ENCODE results near the gene ITPRIPL1.

The ITPRIPL1 gene

DNA sequence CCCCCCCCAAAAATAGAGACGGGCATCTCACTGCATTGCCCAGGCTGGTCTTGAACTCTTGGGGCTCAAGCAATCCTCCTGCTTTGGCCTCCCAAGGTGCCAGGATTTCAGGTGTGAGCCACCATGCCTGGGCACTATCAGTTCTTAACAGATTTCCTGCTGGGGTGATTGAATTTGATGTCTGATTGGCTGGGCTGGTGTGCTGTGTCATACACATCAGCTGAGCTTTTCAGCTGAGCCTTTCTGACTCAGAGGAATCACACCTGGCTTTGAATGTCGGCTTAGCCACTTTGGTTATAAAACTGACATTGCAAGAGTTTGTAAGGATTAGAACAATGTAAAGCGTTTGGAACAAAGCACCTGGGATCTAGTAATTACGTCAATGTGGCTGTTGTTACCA is 29.4 kb downstream of the ITPRIPL1 start:
- Histone ChIP-seq H3K79me2 (ENCODE audit: control insufficient read depth, low read length) (no peaks in the 10 kb centered on the region), H3K4me2 (ENCODE audit: low read length) (no peak overlapping the region), H3K9me2 (replicated peaks; ENCODE audit: control insufficient read depth, low read length) (no peaks in the 10 kb centered on the region), H4K20me1 (ENCODE audit: control insufficient read depth, insufficient read depth, low read depth, low read length) (no peaks in the 10 kb centered on the region), H3K4me3 (ENCODE audit: low read length) (no peak overlapping the region), H3K36me3 (ENCODE audit: control insufficient read depth, low read length) (peaks cover 94% of the 10 kb centered on the region), H3K4me1 (ENCODE audit: control insufficient read depth, low read length) (no peaks in the 10 kb centered on the region), H3K27me3 (ENCODE audit: control insufficient read depth, low read length) (no peaks in the 10 kb centered on the region), H3K27ac (ENCODE audit: low read depth, low read length) (no peak overlapping the region), H3F3A (ENCODE audit: control insufficient read depth, insufficient read depth) (no peaks in the 10 kb centered on the region), H3K9me3 (ENCODE audit: control insufficient read depth, insufficient read depth, low read length) (no peaks in the 10 kb centered on the region)
- TF ChIP-seq, protein P1, sequence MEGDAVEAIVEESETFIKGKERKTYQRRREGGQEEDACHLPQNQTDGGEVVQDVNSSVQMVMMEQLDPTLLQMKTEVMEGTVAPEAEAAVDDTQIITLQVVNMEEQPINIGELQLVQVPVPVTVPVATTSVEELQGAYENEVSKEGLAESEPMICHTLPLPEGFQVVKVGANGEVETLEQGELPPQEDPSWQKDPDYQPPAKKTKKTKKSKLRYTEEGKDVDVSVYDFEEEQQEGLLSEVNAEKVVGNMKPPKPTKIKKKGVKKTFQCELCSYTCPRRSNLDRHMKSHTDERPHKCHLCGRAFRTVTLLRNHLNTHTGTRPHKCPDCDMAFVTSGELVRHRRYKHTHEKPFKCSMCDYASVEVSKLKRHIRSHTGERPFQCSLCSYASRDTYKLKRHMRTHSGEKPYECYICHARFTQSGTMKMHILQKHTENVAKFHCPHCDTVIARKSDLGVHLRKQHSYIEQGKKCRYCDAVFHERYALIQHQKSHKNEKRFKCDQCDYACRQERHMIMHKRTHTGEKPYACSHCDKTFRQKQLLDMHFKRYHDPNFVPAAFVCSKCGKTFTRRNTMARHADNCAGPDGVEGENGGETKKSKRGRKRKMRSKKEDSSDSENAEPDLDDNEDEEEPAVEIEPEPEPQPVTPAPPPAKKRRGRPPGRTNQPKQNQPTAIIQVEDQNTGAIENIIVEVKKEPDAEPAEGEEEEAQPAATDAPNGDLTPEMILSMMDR (IDR thresholded peaks at IDR 0.05; ENCODE audit: low read depth, low read length, poor library complexity, severe bottlenecking) = no peak
- no peak for TF ChIP-seq EZH2phosphoT487 (IDR thresholded peaks at IDR 0.05; ENCODE audit: borderline replicate concordance, low read length)

DNA sequence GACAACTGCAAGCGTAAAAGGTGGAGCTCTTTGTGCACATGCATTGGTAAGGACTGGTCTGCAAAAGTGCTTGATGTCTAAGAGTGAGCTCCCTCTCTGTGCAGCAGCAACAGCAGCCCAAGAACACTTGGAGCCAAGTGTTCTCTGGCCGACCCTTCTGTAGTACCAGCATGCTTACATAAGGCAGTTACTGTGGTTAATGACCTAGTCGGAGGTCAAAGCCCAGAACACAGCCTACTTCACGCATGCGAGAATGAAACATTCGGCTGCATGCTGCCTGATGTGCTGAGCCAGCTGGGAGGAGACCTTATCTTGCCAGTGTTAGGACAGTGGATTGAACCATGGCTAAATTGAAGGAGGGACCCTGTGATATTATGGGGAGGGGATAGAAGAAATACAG is 31.8 kb downstream of the ITPRIPL1 start:
- Histone ChIP-seq H3K9me3 (ENCODE audit: control insufficient read depth, insufficient read depth, low read length) (no peaks in the 10 kb centered on the region), H3K27me3 (ENCODE audit: control insufficient read depth, low read length) (no peaks in the 10 kb centered on the region), H3K4me2 (ENCODE audit: low read length) (no peak overlapping the region), H3K9me2 (replicated peaks; ENCODE audit: control insufficient read depth, low read length) (no peaks in the 10 kb centered on the region), H3F3A (ENCODE audit: control insufficient read depth, insufficient read depth) (no peaks in the 10 kb centered on the region), H3K4me1 (ENCODE audit: control insufficient read depth, low read length) (no peaks in the 10 kb centered on the region), H3K27ac (ENCODE audit: low read depth, low read length) (no peak overlapping the region), H3K36me3 (ENCODE audit: control insufficient read depth, low read length) (peaks cover 93% of the 10 kb centered on the region), H3K79me2 (ENCODE audit: control insufficient read depth, low read length) (no peaks in the 10 kb centered on the region), H4K20me1 (ENCODE audit: control insufficient read depth, insufficient read depth, low read depth, low read length) (no peaks in the 10 kb centered on the region), H3K4me3 (ENCODE audit: low read length) (no peak overlapping the region)
- TF ChIP-seq, protein P1 (IDR thresholded peaks at IDR 0.05; ENCODE audit: low read depth, low read length, poor library complexity, severe bottlenecking) = no peak
- no peak for TF ChIP-seq EZH2phosphoT487 (IDR thresholded peaks at IDR 0.05; ENCODE audit: borderline replicate concordance, low read length)

DNA sequence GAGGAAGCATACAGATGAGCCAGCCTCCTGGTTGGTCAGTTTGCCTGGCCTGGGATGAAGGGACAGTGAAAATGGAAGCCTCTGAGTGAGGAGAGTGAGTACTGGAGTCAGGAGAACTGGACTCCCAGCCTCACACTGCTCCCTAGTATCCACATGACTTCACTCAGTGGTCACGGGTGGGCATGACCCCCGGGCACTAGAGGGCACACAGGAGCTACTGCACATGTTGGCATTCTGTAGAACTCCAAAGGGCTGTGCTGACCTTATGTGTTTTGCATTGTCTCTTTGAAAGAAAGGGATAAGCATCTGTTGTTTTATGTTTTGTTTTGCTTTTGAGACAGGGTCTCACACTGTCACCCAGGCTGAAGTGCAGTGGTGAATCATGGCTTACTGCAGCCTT is 34.2 kb downstream of the ITPRIPL1 start:
- Histone ChIP-seq H3K79me2 (ENCODE audit: control insufficient read depth, low read length) (no peaks in the 10 kb centered on the region), H3K9me2 (replicated peaks; ENCODE audit: control insufficient read depth, low read length) (no peaks in the 10 kb centered on the region), H3K27me3 (ENCODE audit: control insufficient read depth, low read length) (no peaks in the 10 kb centered on the region), H3K36me3 (ENCODE audit: control insufficient read depth, low read length) (peaks cover 93% of the 10 kb centered on the region), H3K4me3 (ENCODE audit: low read length) (no peak overlapping the region), H3K9me3 (ENCODE audit: control insufficient read depth, insufficient read depth, low read length) (no peaks in the 10 kb centered on the region), H3F3A (ENCODE audit: control insufficient read depth, insufficient read depth) (no peaks in the 10 kb centered on the region), H3K27ac (ENCODE audit: low read depth, low read length) (no peak overlapping the region), H3K4me1 (ENCODE audit: control insufficient read depth, low read length) (no peaks in the 10 kb centered on the region), H4K20me1 (ENCODE audit: control insufficient read depth, insufficient read depth, low read depth, low read length) (no peaks in the 10 kb centered on the region), H3K4me2 (ENCODE audit: low read length) (no peak overlapping the region)
- TF ChIP-seq EZH2phosphoT487 (IDR thresholded peaks at IDR 0.05; ENCODE audit: borderline replicate concordance, low read length) = no peak
- TF ChIP-seq, protein P1 (IDR thresholded peaks at IDR 0.05; ENCODE audit: low read depth, low read length, poor library complexity, severe bottlenecking) = peak; percentile 37

DNA sequence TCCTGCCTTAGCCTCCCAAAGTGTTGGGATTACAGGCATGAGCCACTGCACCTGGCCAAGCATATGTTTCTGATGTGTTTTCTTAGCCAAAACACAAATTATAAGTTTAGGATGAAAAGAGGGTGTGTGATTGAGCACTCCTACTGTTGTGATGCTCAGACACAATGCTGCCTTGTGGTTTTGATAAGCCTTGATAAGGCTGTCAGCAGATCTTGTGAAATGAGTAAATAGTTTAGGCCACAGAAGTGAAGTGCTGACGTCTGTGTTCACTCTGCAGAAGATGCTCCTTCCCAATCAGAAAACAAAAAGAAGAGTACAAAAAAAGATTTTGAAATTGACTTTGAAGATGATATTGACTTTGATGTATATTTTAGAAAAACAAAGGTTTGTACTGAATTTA is 34.7 kb downstream of the ITPRIPL1 start:
- Histone ChIP-seq H4K20me1 (ENCODE audit: control insufficient read depth, insufficient read depth, low read depth, low read length) (no peaks in the 10 kb centered on the region), H3K36me3 (ENCODE audit: control insufficient read depth, low read length) (peaks cover 93% of the 10 kb centered on the region), H3K79me2 (ENCODE audit: control insufficient read depth, low read length) (no peaks in the 10 kb centered on the region), H3K9me2 (replicated peaks; ENCODE audit: control insufficient read depth, low read length) (no peaks in the 10 kb centered on the region), H3F3A (ENCODE audit: control insufficient read depth, insufficient read depth) (no peaks in the 10 kb centered on the region), H3K4me2 (ENCODE audit: low read length) (no peak overlapping the region), H3K9me3 (ENCODE audit: control insufficient read depth, insufficient read depth, low read length) (no peaks in the 10 kb centered on the region), H3K4me1 (ENCODE audit: control insufficient read depth, low read length) (no peaks in the 10 kb centered on the region), H3K27ac (ENCODE audit: low read depth, low read length) (no peak overlapping the region), H3K27me3 (ENCODE audit: control insufficient read depth, low read length) (no peaks in the 10 kb centered on the region), H3K4me3 (ENCODE audit: low read length) (no peak overlapping the region)
- TF ChIP-seq, protein P1 (IDR thresholded peaks at IDR 0.05; ENCODE audit: low read depth, low read length, poor library complexity, severe bottlenecking) = no peak
- TF ChIP-seq EZH2phosphoT487 (IDR thresholded peaks at IDR 0.05; ENCODE audit: borderline replicate concordance, low read length) = no peak

Data from DOHH2 (cell line).